Osteocyte (in vitro differentiated cells): ENCODE data around the gene CTXN1. TPM values are rescaled to one million over a fixed set of nuclear protein-coding genes. Genes with fewer than 3 reads are reported as not detected.

Experiments used
- DNase-seq: peaks from one replicate; pipeline ENCODE4 v3.0.0; 2021; ENCODE audit warnings: mixed read lengths; ENCODE audit not compliant: unreplicated experiment; ENCODE audit errors: extremely low spot score
- H3K27ac Mint-ChIP-seq: one replicate; pipeline ENCODE4 v1.8.0; 2021; ENCODE audit warnings: mild to moderate bottlenecking, mixed read lengths; ENCODE audit not compliant: unreplicated experiment
- H3K27me3 Mint-ChIP-seq: one replicate; pipeline ENCODE4 v1.8.0; 2021; ENCODE audit warnings: mixed read lengths; ENCODE audit not compliant: unreplicated experiment
- H3K36me3 Mint-ChIP-seq: one replicate; pipeline ENCODE4 v1.8.0; 2021; ENCODE audit warnings: mixed read lengths; ENCODE audit not compliant: unreplicated experiment
- H3K4me1 Mint-ChIP-seq: one replicate; pipeline ENCODE4 v1.8.0; 2021; ENCODE audit warnings: mixed read lengths; ENCODE audit not compliant: unreplicated experiment
- H3K4me3 Mint-ChIP-seq: one replicate; pipeline ENCODE4 v1.8.0; 2021; ENCODE audit warnings: mild to moderate bottlenecking, moderate library complexity, mixed read lengths; ENCODE audit not compliant: unreplicated experiment
- H3K9me3 Mint-ChIP-seq: one replicate; pipeline ENCODE4 v1.8.0; 2021; ENCODE audit warnings: mixed read lengths; ENCODE audit not compliant: unreplicated experiment
- total RNA-seq: library from RNA; stranded (reverse); gene quantifications from 2 replicates; pipeline ENCODE4 v1.2.1, GENCODE V29; 2021
- TF ChIP-seq, protein P1 (sequence below): fragments of 200-600 bp; sonication (generic); IDR thresholded peaks from 2 replicates; pipeline ENCODE4 v1.5.0; 2021; ENCODE audit warnings: antibody characterized with exemption, mild to moderate bottlenecking, moderate library complexity

CTXN1 gene
- total RNA-seq, 1 donor from 2014 or later: 28.8 TPM

DNA sequence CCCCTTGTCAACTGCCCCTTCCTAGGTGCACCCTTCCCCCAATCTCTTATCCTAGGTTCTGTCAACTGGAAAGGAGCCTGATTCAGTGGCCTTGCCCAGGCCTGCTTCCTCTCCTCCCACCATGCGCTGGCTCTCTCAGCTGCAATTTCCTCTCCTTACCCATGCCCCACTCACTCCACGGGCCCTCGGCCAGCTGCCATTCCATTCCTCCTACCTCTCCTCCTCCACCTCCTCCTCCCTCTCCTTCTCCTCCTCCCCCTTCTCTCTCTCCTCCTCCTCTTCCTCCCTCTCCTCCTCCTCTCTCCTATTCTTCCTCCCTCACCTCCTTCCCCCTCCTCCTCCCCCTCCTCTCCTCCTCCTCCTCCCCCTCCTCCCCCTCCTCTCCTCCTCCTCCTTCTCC lies 27.1 kb upstream of the CTXN1 start:
- H3K9me3 Mint-ChIP-seq: no peaks in the 10 kb centered on the region
- DNase-seq: no peak
- H3K36me3 Mint-ChIP-seq: peaks cover 12% of the 10 kb centered on the region
- no peak overlapping the region for H3K4me3 Mint-ChIP-seq
- H3K27me3 Mint-ChIP-seq: no peaks in the 10 kb centered on the region
- H3K4me1 Mint-ChIP-seq: peaks cover 1% of the 10 kb centered on the region
- no peak overlapping the region for H3K27ac Mint-ChIP-seq
- TF ChIP-seq, protein P1, sequence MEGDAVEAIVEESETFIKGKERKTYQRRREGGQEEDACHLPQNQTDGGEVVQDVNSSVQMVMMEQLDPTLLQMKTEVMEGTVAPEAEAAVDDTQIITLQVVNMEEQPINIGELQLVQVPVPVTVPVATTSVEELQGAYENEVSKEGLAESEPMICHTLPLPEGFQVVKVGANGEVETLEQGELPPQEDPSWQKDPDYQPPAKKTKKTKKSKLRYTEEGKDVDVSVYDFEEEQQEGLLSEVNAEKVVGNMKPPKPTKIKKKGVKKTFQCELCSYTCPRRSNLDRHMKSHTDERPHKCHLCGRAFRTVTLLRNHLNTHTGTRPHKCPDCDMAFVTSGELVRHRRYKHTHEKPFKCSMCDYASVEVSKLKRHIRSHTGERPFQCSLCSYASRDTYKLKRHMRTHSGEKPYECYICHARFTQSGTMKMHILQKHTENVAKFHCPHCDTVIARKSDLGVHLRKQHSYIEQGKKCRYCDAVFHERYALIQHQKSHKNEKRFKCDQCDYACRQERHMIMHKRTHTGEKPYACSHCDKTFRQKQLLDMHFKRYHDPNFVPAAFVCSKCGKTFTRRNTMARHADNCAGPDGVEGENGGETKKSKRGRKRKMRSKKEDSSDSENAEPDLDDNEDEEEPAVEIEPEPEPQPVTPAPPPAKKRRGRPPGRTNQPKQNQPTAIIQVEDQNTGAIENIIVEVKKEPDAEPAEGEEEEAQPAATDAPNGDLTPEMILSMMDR: no peak

DNA sequence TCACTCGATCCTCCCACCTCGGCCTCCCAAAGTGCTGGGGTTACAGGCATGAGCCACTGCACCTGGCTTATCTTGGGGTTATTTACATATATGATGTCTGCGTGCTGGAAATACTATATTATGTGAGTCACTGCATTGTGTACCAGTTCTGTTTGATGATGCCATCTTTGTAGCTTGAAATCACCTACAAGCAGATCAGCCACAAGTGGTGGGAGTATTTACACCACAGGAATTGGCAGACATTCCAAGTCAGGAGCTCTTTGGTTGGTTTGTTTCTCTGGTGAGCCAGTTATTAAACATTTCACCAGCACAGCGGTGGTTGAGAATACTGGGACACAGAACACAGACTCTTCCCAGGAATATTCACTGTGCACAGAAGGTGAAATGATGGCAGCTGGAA lies 22.0 kb upstream of the CTXN1 start:
- no peak for DNase-seq
- TF ChIP-seq, protein P1: no peak
- Mint-ChIP-seq H3K27me3 (no peaks in the 10 kb centered on the region), H3K36me3 (peaks cover 3% of the 10 kb centered on the region), H3K27ac (no peak overlapping the region), H3K4me3 (no peak overlapping the region), H3K9me3 (no peaks in the 10 kb centered on the region), H3K4me1 (peaks cover 9% of the 10 kb centered on the region)

DNA sequence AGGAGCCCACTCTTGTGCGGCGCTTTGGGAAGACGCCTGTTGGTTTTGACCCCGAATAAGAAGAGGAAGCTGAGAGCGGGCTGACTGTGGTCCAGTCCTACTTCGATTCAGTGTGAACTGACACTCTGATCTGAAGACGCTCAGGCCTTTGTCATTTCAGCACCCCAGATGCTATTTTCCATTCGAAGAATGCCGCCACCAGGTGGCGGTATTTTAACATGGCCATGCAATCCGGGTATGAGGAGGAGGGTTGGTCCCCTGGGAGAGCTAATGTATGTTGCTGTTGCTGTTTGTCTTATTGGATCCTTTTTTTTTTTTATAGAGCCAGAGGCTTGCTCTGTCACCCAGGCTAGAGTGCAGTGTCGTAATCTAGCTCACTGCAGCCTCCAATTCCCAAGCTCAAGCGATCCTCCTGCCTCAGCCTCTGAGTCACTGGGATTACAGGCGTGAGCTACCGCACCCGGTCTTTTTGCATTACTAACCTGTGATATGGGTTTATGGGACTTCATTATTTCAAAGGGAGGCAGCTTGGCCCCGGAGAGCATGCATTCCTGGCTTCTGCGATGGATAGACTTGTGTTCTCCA lies 18.3 kb upstream of the CTXN1 start:
- peak overlapping the region; percentile 86 for H3K4me3 Mint-ChIP-seq

DNA sequence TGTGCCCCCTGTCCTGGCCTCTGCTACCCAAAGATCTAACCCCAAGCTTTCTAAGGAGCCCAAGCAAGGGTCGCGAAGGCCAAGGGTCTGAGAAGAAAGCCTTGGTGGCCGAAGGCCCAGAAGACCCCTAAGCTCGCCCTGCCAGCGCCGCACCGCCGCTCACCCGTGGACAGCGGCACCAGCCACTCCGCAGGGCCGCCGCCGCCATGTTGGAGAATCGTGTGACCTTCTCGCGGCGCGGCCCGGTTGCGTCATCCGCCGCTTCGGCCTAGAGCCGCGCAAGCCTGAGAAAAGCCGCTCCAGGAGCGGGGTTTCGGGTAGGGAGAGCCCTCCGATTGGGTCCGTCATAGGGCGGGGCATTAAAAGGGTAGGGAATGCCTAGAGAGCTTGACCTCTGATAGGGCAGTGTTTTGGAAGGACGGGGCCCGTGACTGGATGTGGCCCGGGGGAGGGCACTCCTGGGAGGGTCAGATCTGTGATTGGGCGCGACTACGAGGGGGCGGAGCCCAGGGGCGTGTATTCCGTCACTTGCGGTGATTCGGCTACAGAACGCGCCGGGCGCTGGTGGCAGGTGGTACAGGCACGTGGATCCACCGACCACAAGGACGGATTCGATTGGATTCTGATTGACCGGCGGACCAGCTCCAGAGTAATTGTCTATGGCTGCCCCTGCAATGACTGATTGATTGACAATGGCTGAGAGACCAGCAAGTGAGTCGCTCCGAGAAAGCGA lies 17.7 kb upstream of the CTXN1 start, which contains the start of gene TIMM44:
TIMM44 (minus strand) TSS at position 223 of the 733 bp plus-strand sequence; CDS start at position 208, 15 bp downstream.
- DNase-seq: peak; percentile 99
- TF ChIP-seq, protein P1: no peak
- H3K27me3 Mint-ChIP-seq: no peaks in the 10 kb centered on the region
- no peaks in the 10 kb centered on the region for H3K9me3 Mint-ChIP-seq
- peak within 1 kb of the TSS; percentile 86 for H3K4me3 Mint-ChIP-seq
- peak within 1 kb of the TSS; percentile 98 for H3K27ac Mint-ChIP-seq
- peaks cover 9% of the 10 kb centered on the region for H3K36me3 Mint-ChIP-seq
- peaks cover 17% of the 10 kb centered on the region for H3K4me1 Mint-ChIP-seq

More for the DNA sequence above, 18.3 kb upstream of the CTXN1 start:
- Mint-ChIP-seq H3K4me1 (peaks cover 17% of the 10 kb centered on the region), H3K27ac (peak overlapping the region; percentile 98), H3K36me3 (peaks cover 9% of the 10 kb centered on the region), H3K9me3 (no peaks in the 10 kb centered on the region), H3K27me3 (no peaks in the 10 kb centered on the region)
- DNase-seq: peak; percentile 96
- TF ChIP-seq, protein P1: peak; percentile 92

DNA sequence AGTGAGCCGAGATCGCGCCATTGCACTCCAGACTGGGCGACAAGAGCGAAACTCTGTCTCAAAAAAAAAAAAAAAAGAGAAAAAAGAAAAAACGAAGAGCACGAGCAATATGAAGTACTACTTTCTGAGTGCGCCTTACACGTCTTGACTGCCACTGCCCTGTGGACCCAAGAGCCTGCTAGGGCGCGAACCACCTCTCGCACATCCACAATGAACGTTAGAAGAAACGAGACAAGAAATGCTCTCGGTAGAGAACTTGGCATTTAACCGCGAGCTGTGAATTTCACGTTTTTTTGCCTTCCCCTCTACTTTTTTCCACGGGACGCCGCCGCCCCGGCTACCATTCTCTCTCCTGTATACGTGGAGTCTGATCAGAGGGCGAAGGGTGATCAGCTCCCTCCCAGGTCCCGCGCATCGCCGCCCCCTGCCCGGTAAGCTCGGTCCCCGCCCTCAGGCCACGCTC lies 17.1 kb upstream of the CTXN1 start:
- Mint-ChIP-seq H3K4me1 (peaks cover 17% of the 10 kb centered on the region), H3K27me3 (no peaks in the 10 kb centered on the region), H3K4me3 (peak overlapping the region; percentile 86), H3K27ac (peak overlapping the region; percentile 98), H3K36me3 (peaks cover 9% of the 10 kb centered on the region), H3K9me3 (no peaks in the 10 kb centered on the region)
- no peak for DNase-seq
- TF ChIP-seq, protein P1: no peak
